ENCODE results near the gene CDK14.

Gene CDK14

GRCh38 chr7:91034459-91035368 is 438.6 kb downstream of the CDK14 start:
- DNase-seq = no peak

- DNase-seq = no peak
Measured at GRCh38 chr7:91039033-91039432, 442.9 kb downstream of the CDK14 start.

GRCh38 chr7:91041141-91041540 is 445.0 kb downstream of the CDK14 start:
- no peak for DNase-seq

- DNase-seq = no peak
Measured at GRCh38 chr7:91041901-91042484, 445.9 kb downstream of the CDK14 start.

GRCh38 chr7:91043186-91043585 is 447.1 kb downstream of the CDK14 start:
- no peak for DNase-seq

GRCh38 chr7:91043924-91044645 is 448.0 kb downstream of the CDK14 start:
- DNase-seq = no peak

GRCh38 chr7:91045606-91046005 is 449.5 kb downstream of the CDK14 start:
- no peak for DNase-seq

GRCh38 chr7:91046322-91047089 is 450.4 kb downstream of the CDK14 start:
- no peak for DNase-seq

- DNase-seq = no peak
Measured at GRCh38 chr7:91047636-91048035, 451.5 kb downstream of the CDK14 start.

- no peak for DNase-seq
Measured at GRCh38 chr7:91050677-91051076, 454.6 kb downstream of the CDK14 start.

- no peak for DNase-seq
Measured at GRCh38 chr7:91051966-91052365, 455.8 kb downstream of the CDK14 start.

- no peak for DNase-seq
Measured at GRCh38 chr7:91054374-91054773, 458.3 kb downstream of the CDK14 start.

GRCh38 chr7:91055219-91055618 is 459.1 kb downstream of the CDK14 start:
- DNase-seq = no peak

GRCh38 chr7:91062713-91063112 is 466.6 kb downstream of the CDK14 start:
- no peak for DNase-seq

GRCh38 chr7:91064052-91064451 is 467.9 kb downstream of the CDK14 start:
- DNase-seq = no peak

GRCh38 chr7:91064938-91065337 is 468.8 kb downstream of the CDK14 start:
- DNase-seq = no peak

GRCh38 chr7:91066627-91067026 is 470.5 kb downstream of the CDK14 start:
- no peak for DNase-seq

GRCh38 chr7:91067242-91067641 is 471.1 kb downstream of the CDK14 start:
- no peak for DNase-seq

GRCh38 chr7:91068136-91068795 is 472.1 kb downstream of the CDK14 start:
- no peak for DNase-seq

- no peak for DNase-seq
Measured at GRCh38 chr7:91069146-91069545, 473.0 kb downstream of the CDK14 start.

- DNase-seq = no peak
Measured at GRCh38 chr7:91079487-91079886, 483.4 kb downstream of the CDK14 start.

- no peak for DNase-seq
Measured at GRCh38 chr7:91080351-91080750, 484.2 kb downstream of the CDK14 start.
